WTC11 (cell line): ENCODE measurements around the gene IPCEF1. TPM values are rescaled to one million over a fixed set of nuclear protein-coding genes. Genes with fewer than 3 reads are reported as not detected.

Experiments
- JUN ChIP-seq: sonication (generic); formaldehyde crosslinking; IDR thresholded peaks from 2 replicates; pipeline ENCODE4 v1.8.0; 2023; ENCODE audit warnings: mild to moderate bottlenecking, missing genetic modification reagents
- OVOL2 ChIP-seq: fragments of 250-450 bp; sonication (Bioruptor Pico); IDR thresholded peaks from 2 replicates; pipeline ENCODE4 v1.9.0; 2021; ENCODE audit warnings: mild to moderate bottlenecking, borderline replicate concordance
- RORB ChIP-seq: fragments of 250-450 bp; sonication (Bioruptor Pico); IDR thresholded peaks from 2 replicates; pipeline ENCODE4 v1.9.0; 2021; ENCODE audit warnings: mild to moderate bottlenecking
- ZNF416 ChIP-seq: fragments of 250-450 bp; sonication (Bioruptor Pico); IDR thresholded peaks from 2 replicates; pipeline ENCODE4 v1.9.0; 2021; ENCODE audit warnings: mild to moderate bottlenecking, inconsistent platforms
- total RNA-seq: library from RNA; stranded (reverse); gene quantifications from 3 replicates; pipeline ENCODE4 v1.2.3, GENCODE V29; 2021
- TF ChIP-seq, protein P1 (sequence below): sonication (generic); formaldehyde crosslinking; IDR thresholded peaks from 2 replicates; pipeline ENCODE4 v1.8.1; 2023; ENCODE audit warnings: mild to moderate bottlenecking, moderate library complexity, missing genetic modification reagents
- TF ChIP-seq, protein P2 (sequence below): fragments of 250-450 bp; sonication (Bioruptor Pico); conservative IDR thresholded peaks from 2 replicates; pipeline ENCODE4 v1.9.0; 2021; ENCODE audit warnings: mild to moderate bottlenecking
- TF ChIP-seq, protein P3 (sequence below): sonication (generic); formaldehyde crosslinking; IDR thresholded peaks from 2 replicates; pipeline ENCODE4 v1.8.0; 2022; ENCODE audit warnings: mild to moderate bottlenecking, missing genetic modification reagents
- TF ChIP-seq, protein P4 (sequence below): sonication (generic); formaldehyde crosslinking; IDR thresholded peaks from 2 replicates; pipeline ENCODE4 v1.8.0; 2023; ENCODE audit warnings: missing genetic modification reagents
- TF ChIP-seq, protein P5 (sequence below): sonication (generic); formaldehyde crosslinking; conservative IDR thresholded peaks from 2 replicates; pipeline ENCODE4 v1.8.1; 2023; ENCODE audit warnings: mild to moderate bottlenecking, low read depth, missing genetic modification reagents, moderate library complexity
- TF ChIP-seq, protein P6 (sequence below): fragments of 250-450 bp; sonication (Bioruptor Pico); IDR thresholded peaks from 2 replicates; pipeline ENCODE4 v1.9.0; 2021; ENCODE audit warnings: moderate library complexity, mild to moderate bottlenecking, inconsistent platforms, borderline replicate concordance
- TF ChIP-seq, protein P7 (sequence below): sonication (generic); formaldehyde crosslinking; IDR thresholded peaks from 2 replicates; pipeline ENCODE4 v1.8.1; 2023; ENCODE audit warnings: mild to moderate bottlenecking, missing genetic modification reagents, moderate library complexity
- TF ChIP-seq, protein P8 (sequence below): sonication (generic); formaldehyde crosslinking; IDR thresholded peaks from 2 replicates; pipeline ENCODE4 v1.8.0; 2022; ENCODE audit warnings: missing genetic modification reagents

Gene IPCEF1
- total RNA-seq, 1 experiment from 2014 or later = 1.3 TPM

DNA sequence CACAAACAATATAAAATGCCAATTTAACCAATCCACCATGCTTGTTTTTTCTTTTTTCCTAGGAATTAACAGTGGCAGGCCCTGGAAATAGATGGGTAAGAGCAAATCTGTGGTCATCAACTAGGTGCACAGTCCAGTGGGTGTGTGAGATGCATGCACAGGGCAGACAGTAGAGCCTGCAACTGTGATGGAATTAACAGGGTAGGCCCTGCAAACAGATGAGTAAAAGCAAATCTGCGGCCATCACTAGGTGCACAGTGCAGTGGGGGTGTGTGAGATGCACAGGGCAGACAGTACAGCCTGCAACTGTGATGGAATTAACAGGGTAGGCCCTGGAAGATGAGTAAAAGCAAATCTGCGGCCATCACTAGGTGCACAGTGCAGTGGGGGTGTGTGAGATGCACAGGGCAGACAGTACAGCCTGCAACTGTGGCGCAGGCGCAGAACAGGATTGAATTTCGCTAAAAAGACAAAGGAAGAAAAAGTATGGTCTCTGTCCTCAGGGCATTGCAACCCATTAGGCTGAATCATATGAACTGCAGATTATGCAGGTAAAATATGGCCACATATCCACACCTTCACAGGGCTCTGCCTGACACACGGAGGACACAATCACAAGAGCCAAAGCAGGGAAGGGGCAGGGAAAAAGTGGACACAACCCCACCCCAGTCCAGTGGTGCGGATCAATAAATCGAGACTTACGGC lies 41.0 kb upstream of the IPCEF1 start (continued):
- TF ChIP-seq, protein P1, sequence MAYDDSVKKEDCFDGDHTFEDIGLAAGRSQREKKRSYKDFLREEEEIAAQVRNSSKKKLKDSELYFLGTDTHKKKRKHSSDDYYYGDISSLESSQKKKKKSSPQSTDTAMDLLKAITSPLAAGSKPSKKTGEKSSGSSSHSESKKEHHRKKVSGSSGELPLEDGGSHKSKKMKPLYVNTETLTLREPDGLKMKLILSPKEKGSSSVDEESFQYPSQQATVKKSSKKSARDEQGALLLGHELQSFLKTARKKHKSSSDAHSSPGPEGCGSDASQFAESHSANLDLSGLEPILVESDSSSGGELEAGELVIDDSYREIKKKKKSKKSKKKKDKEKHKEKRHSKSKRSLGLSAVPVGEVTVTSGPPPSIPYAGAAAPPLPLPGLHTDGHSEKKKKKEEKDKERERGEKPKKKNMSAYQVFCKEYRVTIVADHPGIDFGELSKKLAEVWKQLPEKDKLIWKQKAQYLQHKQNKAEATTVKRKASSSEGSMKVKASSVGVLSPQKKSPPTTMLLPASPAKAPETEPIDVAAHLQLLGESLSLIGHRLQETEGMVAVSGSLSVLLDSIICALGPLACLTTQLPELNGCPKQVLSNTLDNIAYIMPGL (CRISPR knock-in tag) = no peak
- TF ChIP-seq, protein P2, sequence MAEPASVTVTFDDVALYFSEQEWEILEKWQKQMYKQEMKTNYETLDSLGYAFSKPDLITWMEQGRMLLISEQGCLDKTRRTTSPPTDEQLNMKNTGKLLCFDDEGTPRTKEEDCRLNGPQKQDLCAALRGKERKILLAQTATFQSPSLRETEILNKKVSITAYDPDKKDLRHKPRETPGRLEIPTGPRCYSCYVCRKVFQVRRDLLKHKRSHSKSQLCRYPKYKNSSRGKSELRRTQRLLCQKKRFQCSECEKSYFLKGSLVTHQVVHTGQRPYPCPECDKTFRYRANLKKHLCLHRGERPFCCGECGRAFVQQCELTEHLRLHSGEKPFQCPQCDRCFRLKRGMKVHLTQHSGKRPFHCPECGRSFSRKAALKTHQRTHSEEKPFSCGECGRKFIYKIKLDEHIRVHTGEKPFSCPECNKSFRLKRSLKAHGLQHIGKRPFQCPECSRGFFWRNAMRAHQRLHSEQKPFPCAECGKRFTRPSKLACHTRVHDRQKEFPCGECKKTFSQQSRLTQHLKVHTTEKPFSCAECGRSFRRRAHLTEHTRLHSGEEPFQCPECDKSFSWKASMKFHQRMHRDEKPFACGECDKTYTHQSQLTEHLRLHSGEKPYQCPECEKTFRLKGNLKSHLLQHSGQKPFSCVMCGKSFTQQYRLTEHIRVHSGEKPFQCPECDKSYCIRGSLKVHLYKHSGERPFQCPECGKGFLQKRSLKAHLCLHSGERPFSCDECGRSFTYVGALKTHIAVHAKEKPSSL = no peak
- TF ChIP-seq, protein P3, sequence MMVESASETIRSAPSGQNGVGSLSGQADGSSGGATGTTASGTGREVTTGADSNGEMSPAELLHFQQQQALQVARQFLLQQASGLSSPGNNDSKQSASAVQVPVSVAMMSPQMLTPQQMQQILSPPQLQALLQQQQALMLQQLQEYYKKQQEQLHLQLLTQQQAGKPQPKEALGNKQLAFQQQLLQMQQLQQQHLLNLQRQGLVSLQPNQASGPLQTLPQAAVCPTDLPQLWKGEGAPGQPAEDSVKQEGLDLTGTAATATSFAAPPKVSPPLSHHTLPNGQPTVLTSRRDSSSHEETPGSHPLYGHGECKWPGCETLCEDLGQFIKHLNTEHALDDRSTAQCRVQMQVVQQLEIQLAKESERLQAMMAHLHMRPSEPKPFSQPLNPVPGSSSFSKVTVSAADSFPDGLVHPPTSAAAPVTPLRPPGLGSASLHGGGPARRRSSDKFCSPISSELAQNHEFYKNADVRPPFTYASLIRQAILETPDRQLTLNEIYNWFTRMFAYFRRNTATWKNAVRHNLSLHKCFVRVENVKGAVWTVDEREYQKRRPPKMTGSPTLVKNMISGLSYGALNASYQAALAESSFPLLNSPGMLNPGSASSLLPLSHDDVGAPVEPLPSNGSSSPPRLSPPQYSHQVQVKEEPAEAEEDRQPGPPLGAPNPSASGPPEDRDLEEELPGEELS = no peak
- TF ChIP-seq OVOL2 (no peak), RORB (no peak), ZNF416 (CRISPR knock-in tag) (no peak), JUN (CRISPR knock-in tag) (no peak)
- TF ChIP-seq, protein P4, sequence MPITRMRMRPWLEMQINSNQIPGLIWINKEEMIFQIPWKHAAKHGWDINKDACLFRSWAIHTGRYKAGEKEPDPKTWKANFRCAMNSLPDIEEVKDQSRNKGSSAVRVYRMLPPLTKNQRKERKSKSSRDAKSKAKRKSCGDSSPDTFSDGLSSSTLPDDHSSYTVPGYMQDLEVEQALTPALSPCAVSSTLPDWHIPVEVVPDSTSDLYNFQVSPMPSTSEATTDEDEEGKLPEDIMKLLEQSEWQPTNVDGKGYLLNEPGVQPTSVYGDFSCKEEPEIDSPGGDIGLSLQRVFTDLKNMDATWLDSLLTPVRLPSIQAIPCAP (CRISPR knock-in tag) = no peak
- TF ChIP-seq, protein P5, sequence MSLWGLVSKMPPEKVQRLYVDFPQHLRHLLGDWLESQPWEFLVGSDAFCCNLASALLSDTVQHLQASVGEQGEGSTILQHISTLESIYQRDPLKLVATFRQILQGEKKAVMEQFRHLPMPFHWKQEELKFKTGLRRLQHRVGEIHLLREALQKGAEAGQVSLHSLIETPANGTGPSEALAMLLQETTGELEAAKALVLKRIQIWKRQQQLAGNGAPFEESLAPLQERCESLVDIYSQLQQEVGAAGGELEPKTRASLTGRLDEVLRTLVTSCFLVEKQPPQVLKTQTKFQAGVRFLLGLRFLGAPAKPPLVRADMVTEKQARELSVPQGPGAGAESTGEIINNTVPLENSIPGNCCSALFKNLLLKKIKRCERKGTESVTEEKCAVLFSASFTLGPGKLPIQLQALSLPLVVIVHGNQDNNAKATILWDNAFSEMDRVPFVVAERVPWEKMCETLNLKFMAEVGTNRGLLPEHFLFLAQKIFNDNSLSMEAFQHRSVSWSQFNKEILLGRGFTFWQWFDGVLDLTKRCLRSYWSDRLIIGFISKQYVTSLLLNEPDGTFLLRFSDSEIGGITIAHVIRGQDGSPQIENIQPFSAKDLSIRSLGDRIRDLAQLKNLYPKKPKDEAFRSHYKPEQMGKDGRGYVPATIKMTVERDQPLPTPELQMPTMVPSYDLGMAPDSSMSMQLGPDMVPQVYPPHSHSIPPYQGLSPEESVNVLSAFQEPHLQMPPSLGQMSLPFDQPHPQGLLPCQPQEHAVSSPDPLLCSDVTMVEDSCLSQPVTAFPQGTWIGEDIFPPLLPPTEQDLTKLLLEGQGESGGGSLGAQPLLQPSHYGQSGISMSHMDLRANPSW = no peak
- TF ChIP-seq, protein P6, sequence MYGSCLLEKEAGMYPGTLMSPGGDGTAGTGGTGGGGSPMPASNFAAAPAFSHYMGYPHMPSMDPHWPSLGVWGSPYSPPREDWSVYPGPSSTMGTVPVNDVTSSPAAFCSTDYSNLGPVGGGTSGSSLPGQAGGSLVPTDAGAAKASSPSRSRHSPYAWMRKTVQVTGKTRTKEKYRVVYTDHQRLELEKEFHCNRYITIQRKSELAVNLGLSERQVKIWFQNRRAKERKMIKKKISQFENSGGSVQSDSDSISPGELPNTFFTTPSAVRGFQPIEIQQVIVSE (CRISPR knock-in tag) = no peak
- TF ChIP-seq, protein P7, sequence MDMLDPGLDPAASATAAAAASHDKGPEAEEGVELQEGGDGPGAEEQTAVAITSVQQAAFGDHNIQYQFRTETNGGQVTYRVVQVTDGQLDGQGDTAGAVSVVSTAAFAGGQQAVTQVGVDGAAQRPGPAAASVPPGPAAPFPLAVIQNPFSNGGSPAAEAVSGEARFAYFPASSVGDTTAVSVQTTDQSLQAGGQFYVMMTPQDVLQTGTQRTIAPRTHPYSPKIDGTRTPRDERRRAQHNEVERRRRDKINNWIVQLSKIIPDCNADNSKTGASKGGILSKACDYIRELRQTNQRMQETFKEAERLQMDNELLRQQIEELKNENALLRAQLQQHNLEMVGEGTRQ (CRISPR knock-in tag) = no peak
- TF ChIP-seq, protein P8, sequence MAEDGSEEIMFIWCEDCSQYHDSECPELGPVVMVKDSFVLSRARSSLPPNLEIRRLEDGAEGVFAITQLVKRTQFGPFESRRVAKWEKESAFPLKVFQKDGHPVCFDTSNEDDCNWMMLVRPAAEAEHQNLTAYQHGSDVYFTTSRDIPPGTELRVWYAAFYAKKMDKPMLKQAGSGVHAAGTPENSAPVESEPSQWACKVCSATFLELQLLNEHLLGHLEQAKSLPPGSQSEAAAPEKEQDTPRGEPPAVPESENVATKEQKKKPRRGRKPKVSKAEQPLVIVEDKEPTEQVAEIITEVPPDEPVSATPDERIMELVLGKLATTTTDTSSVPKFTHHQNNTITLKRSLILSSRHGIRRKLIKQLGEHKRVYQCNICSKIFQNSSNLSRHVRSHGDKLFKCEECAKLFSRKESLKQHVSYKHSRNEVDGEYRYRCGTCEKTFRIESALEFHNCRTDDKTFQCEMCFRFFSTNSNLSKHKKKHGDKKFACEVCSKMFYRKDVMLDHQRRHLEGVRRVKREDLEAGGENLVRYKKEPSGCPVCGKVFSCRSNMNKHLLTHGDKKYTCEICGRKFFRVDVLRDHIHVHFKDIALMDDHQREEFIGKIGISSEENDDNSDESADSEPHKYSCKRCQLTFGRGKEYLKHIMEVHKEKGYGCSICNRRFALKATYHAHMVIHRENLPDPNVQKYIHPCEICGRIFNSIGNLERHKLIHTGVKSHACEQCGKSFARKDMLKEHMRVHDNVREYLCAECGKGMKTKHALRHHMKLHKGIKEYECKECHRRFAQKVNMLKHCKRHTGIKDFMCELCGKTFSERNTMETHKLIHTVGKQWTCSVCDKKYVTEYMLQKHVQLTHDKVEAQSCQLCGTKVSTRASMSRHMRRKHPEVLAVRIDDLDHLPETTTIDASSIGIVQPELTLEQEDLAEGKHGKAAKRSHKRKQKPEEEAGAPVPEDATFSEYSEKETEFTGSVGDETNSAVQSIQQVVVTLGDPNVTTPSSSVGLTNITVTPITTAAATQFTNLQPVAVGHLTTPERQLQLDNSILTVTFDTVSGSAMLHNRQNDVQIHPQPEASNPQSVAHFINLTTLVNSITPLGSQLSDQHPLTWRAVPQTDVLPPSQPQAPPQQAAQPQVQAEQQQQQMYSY (CRISPR knock-in tag) = no peak
